SH-SY5Y (cell line): Measurements from ENCODE around the gene CACNA1B.

Source experiments
- GATA2 ChIP-seq: IDR thresholded peaks from 2 replicates; pipeline ENCODE4 v1.6.1; 2011; ENCODE audit warnings: mild to moderate bottlenecking, low read depth, low read length
- GATA3 ChIP-seq: IDR thresholded peaks from 2 replicates; pipeline ENCODE4 v1.6.1; 2011; ENCODE audit warnings: low read depth, mild to moderate bottlenecking, low read length, moderate library complexity

- TF ChIP-seq GATA2 (no peak), GATA3 (no peak)
Observed at GRCh38 chr9:138062196-138062595, 184.6 kb downstream of the CACNA1B start.
